Measurements from ENCODE around the gene ATXN1.
A peak's percentile ranks its signal among the peaks of the same experiment; 100 is the strongest.
"Not testable (repeated sequence)": the region's sequence is repeated elsewhere in the genome, so short reads cannot be mapped to it uniquely, and the experiment has no call there.

The ATXN1 gene

DNA sequence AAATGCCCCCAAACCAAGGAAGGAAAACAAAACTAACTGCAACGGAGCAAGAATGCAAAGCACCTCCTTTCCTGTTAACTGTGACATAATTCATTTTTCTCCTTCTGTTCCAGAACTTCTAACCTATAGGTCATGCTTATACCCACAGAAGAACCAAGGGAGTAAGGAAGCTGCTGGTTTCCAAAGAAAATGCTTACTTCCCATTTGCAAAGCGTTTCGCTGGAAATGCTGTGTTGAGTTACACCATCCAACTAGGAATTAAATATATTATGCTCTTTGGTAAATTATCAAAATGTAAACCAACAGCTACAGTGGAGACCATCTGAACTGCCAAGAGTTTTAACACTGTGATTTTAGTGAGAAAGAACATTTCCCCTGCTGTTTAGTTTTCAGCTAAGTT lies 42.9 kb downstream of the ATXN1 start:
- DNase-seq = no peak

DNA sequence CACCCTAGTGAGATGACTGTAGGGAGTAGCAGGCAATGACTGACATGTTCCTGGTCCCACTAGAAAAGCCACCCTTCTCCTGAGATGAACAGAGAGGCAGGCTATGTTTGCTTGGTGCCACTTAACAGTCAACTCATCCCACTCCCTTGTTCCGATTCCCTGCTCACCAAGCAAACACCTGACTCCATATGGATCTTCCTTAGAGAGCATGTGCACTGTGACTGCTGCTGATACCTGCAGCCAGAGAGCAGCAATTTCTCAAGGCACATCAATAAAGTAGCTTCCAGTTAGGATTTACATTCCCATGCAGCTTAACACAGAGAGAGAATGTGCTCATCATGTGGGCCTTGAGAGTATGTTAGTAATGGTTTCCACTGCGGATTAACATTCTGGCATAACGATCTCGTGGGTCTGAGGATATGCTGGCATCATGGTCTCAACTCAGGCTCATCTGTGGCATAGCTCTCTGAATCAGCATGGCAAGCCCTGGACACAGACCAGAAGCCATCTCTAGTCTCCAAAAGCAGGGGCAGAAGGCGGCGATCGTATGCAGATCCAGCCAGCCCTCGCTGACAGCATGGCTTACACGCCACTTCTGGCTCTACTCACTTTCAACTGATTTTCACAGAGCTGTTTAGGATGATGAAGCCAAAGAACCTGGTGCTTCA lies 43.9 kb downstream of the ATXN1 start:
- no peak for DNase-seq

GRCh38 chr6:16716321-16716858 lies 44.9 kb downstream of the ATXN1 start:
- no peak for DNase-seq

DNA sequence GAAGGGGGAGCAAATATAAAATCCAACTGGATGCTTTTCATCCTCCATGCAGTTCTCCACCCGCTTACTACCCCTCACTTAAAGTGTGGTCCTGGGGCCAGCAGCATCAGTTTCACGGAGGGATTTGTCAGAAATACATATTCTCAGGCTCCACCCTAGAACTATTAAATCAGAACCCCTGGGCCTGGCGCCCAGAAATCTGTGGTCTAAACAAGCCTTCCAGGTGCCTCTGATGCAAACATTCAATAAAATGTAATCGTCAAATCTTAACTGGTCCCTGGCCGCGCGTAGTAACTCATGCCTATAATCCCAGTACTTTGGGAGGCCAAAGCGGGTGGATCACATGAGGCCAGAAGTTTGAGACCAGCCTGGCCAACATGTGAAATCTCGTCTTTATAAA lies 47.7 kb downstream of the ATXN1 start:
- DNase-seq = no peak

- DNase-seq = no peak
Measured at GRCh38 chr6:16712931-16713484, 48.3 kb downstream of the ATXN1 start.

DNA sequence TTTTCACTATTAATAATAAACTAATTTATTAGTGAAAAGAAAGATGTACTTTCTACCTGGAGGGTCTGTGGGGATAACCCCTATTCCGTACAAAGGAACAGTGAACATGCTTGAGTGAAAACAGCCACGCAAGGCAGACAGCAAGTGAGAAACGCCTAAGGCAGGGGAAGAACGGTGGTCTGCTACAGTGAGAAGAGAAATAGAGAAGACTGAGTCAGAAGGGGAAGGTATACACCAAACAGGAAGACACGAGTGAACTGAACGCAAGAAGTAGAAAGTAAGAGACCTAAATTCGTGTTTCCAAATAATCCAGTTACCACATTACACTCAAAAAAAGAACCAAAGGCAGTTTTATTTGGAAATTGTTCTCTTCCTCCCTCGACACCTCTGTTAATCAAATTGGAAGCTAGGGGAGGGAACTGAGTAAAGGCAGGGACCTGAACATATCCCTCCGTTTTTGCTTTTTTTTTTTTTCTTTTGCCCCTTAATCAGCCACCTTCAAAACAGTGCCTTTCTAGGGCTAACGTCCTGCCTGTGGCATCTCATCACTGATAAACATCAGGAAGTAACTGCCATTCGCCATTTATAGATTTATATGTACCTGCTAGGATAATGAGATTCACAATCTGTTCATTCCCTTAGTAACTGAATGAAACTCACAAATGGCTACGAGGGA lies 48.9 kb downstream of the ATXN1 start:
- DNase-seq = no peak

GRCh38 chr6:16711546-16712254 lies 49.6 kb downstream of the ATXN1 start:
- DNase-seq = no peak

DNA sequence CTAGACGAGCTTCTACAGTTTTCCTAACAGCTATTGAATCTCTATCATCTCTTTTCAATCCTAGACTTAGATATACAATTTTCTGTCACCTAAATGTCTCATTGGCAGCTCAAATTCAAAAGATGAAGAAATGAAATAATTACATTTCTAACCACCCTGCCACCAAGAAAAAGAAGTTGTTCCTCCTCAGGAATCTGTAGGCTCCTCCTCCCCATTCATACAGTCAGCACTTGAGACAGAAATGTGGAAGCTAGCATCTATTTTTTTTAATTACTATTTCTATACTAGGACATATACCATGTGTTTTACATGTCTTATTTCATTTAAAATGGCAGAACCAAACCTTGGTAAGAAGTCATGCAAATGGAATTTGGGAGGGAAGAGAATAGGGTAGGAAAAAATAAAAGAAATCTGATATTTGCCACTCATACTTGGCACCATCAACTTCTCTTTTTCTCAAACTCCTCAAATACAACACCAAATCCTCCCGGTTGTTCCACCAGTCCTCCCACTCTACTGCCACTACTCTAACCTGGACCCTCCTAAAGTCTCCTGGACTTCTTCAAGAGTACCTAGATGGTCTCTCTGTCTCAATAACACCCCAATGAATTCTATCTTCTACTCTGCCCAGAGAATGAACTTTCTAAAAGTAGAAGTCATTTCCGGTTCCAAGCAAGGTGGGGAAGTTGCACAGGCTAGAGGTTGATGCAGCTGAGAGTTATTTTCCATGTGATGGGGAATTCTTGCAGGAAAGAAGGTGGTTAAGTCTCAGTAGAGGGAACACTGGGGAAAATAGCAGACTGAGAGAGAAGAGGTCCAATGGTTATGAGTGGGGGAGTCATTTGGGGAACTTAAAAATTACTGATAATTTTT lies 54.1 kb downstream of the ATXN1 start:
- no peak for DNase-seq

- DNase-seq = not testable (repeated sequence)
Measured at GRCh38 chr6:16706491-16706890, 54.8 kb downstream of the ATXN1 start.

DNA sequence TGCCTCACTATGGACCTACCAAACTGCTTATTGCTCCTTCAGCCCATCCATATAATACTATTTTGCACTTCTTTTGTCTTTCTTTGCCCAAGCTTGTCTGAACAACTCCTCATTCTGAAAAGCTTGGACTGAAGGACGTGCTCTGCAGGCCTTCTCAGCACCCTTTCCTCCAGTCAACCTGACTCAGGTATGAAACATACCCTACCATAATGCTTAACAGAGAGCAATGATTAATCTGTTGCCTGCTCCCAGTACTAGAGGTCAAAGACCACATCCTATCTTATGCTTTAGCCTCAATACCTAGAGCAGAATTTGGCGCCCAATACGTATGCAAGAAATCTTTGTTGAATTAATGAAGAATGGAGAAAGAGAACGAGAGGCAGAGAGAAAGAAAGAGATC lies 55.2 kb downstream of the ATXN1 start:
- no peak for DNase-seq

DNA sequence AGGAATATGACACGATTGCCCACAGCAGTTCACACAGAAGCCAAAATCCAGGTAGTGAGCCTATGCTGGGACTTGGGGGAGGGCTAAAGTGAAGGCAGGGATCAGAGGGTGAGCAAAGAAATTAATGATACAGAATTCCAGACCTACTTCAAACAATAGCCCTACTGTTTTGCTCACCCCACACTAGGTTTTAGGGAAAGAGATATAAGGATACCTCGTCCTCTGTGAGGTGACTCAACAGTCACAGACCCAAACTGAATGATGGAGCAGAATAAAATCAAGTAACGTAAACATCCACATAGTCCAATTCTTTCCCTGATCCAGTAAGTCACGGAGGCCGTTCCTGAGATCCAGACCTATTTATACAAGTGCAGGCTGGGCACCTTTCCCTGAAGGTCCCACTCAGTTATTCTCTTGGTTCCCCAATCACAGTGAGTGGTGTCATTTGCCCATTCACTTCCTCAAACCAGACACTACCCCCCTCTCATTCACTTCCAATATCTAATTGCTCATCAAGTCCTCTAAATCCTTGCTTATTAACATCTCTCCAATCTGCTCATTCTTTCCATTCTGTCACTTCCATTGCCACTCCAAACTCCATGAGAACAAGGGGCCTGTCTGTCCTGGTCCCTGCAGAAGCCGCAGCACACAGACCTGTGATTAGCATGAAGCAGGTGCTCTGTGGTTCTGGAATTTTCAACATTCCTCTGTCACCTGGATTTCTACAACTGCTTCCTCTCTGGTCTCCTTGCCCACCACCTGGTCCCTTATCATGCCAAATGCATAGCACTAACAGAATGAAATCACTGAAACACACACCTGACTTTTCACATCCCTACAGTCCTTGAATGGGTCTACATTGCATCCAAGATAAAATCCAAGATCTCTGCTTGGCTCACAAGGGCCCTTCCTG lies 55.9 kb downstream of the ATXN1 start:
- no peak for DNase-seq

GRCh38 chr6:16704401-16705045 lies 56.7 kb downstream of the ATXN1 start:
- no peak for DNase-seq

DNA sequence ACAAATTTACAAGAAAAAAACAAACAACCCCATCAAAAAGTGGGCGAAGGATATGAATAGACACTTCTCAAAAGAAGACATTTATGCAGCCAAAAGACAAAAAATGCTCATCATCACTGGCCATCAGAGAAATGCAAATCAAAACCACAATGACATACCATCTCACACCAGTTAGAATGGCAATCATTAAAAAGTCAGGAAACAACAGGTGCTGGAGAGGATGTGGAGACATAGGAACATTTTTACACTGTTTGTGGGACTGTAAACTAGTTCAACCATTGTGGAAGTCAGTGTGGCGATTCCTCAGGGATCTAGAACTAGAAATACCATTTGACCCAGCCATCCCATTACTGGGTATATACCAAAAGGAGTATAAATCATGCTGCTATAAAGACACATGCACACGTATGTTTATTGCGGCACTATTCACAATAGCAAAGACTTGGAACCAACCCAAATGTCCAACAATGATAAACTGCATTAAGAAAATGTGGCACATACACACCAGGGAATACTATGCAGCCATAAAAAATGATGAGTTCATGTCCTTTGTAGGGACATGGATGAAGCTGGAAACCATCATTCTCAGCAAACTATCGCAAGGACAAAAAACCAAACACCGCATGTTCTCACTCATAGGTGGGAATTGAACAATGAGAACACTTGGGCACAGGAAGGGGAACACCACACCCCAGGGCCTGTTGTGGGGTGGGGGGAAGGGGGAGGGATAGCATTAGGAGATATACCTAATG lies 58.5 kb downstream of the ATXN1 start:
- not testable (repeated sequence) for DNase-seq

- no peak for DNase-seq
Measured at GRCh38 chr6:16700916-16701234, 60.4 kb downstream of the ATXN1 start.

DNA sequence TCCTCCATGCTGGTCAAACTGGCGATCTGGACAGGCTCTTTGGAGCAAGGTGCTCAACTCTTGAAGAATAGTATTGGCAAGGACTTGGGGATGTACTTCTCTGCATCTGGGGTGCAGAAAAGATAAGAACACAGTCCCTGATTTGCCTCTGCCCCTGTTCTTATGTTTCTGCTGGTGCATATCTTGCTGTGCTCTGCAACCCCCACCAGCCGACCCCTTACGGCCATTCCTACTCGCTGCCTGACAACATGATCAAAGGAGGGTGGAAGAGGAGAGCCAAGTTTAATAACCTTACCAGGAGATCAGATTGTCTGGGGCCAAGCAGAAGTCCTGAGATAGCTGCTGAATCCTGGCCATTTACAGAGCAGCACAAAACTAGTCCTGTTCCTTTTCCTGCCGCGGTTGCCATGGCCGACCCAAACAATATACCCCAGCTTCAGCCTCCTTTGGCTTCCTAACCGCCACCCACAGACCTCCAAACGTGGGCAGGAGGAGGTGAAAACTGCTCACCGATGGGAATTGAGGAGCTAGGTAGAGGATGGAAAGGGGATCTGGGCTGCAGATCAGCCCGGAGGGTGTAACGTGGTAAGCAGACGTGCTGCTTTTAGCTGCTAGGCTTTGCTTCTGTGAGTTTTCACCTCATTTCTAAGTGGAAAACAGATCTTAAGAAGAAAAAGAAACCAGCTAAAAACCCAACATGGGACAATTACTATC lies 60.9 kb downstream of the ATXN1 start:
- no peak for DNase-seq

GRCh38 chr6:16698997-16699868 lies 62.0 kb downstream of the ATXN1 start:
- no peak for DNase-seq

DNA sequence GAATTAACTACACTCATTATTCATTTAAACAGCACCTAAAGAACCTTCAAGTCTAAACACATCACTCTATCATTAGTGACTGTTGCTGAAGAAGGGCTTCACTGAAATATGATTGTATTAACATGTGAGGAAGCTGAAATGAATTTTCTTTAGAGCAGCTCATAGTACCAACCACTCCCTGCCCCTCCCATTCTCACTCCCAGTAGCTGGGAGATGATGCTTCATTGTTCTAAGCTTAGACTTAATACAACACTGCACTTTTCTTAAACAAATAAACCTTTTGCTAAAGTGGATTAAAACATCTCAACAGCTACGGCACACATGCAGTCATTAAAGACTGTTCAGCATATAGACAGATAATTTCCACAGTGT lies 63.1 kb downstream of the ATXN1 start:
- peak; percentile 3 to 78 (median 46) for DNase-seq

DNA sequence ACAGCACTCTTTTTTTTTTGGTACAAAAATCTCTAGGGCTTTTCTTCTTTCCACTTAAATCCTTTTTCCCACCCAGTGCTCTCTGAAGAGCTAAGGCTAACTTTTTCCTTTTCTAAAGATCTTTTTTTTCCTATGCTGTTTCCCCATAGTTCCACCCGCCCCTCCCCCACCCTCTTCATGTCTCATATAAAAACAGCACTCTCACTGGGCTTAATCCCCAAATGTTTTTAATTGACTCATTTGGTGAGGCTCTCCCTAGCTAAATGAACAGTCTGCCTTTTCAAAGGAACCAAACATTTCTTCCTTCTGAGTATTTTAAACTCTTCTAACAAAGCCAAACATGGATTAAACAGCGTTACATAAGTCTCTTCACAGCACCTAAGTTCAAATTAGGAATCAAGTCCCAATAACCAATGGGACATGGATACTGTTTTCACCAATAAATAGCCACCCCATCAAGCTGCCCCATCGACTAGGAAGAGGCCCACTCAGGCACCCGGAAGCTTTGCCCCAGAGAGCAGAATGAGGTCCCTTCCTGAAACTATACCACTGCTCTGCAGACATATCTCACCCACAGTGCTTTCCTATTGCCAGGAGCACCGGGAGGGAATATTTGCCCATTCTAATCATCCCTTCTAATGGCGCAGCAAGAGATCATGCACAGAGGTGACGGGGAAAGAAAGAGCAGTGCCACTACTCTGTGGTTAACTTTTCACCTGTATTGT lies 63.7 kb downstream of the ATXN1 start:
- peak in 2 of 3 experiments; percentile 48 to 50 for DNase-seq
